Effector memory CD8-positive, alpha-beta T cell (primary cell): Measurements from ENCODE around the gene PTGDR2.
A peak's percentile ranks its signal among the peaks of the same experiment; 100 is the strongest.

Experiments
- ATAC-seq: fragments of 150-1000 bp; cut with Tn5 transposase; replicated peaks from 2 replicates; pipeline ENCODE4 v1.10.0; 2021; ENCODE audit warnings: mild to moderate bottlenecking, moderate library complexity
- DNase-seq, 3 experiments: peaks; one replicate each; pipeline ENCODE4 v3.0.0; 2021
- H3K27ac Mint-ChIP-seq, 2 donors: one replicate each; pipeline ENCODE4 v1.8.0; 2022; ENCODE audit warnings: mild to moderate bottlenecking in 2 of 2, mixed read lengths in 2 of 2, moderate library complexity in 2 of 2
- H3K27me3 Mint-ChIP-seq, 2 donors: one replicate each; pipeline ENCODE4 v1.8.0; 2022; ENCODE audit warnings: mixed read lengths in 2 of 2
- H3K36me3 Mint-ChIP-seq: one replicate; pipeline ENCODE4 v1.8.0; 2022; ENCODE audit warnings: mild to moderate bottlenecking, moderate library complexity, mixed read lengths; ENCODE audit not compliant: insufficient read depth
- H3K4me1 Mint-ChIP-seq, 2 donors: one replicate each; pipeline ENCODE4 v1.8.0; 2022; ENCODE audit warnings: low read depth in 2 of 2, mixed read lengths in 2 of 2
- H3K4me3 Mint-ChIP-seq, 2 donors: one replicate each; pipeline ENCODE4 v1.8.0; 2022; ENCODE audit warnings: mild to moderate bottlenecking in 2 of 2, mixed read lengths in 2 of 2, moderate library complexity in 2 of 2
- H3K9me3 Mint-ChIP-seq, 2 donors: one replicate each; pipeline ENCODE4 v1.8.0; 2022; ENCODE audit warnings: mixed read lengths in 2 of 2

The PTGDR2 gene

GRCh38 chr11:60858731-60859464 is 3.1 kb upstream of the PTGDR2 start:
- Mint-ChIP-seq H3K27me3 (peaks cover 0 to 8% of the 10 kb centered on the region in 2 donors), H3K36me3 (no peaks in the 10 kb centered on the region), H3K4me1 (peaks cover 5 to 7% of the 10 kb centered on the region in 2 donors), H3K9me3 (no peaks in the 10 kb centered on the region), H3K4me3 (no peak overlapping the region), H3K27ac (peak overlapping the region; percentile 18 to 73)
- no peak for DNase-seq
- no peak for ATAC-seq

GRCh38 chr11:60858236-60858635 is 2.5 kb upstream of the PTGDR2 start:
- Mint-ChIP-seq H3K4me3 (no peak overlapping the region), H3K9me3 (no peaks in the 10 kb centered on the region), H3K27me3 (peaks cover 0 to 8% of the 10 kb centered on the region in 2 donors), H3K27ac (peak overlapping the region; percentile 11 to 73), H3K4me1 (peaks cover 5 to 7% of the 10 kb centered on the region in 2 donors), H3K36me3 (no peaks in the 10 kb centered on the region)
- ATAC-seq, result no peak
- no peak for DNase-seq

- H3K4me1 Mint-ChIP-seq, result peaks cover 5 to 7% of the 10 kb centered on the region in 2 donors
- H3K4me3 Mint-ChIP-seq, result no peak overlapping the region
- peak overlapping the region in 1 of 2 donors; percentile 11 for H3K27ac Mint-ChIP-seq
- no peak for DNase-seq
- peak; percentile 43 for ATAC-seq
- H3K9me3 Mint-ChIP-seq, result no peaks in the 10 kb centered on the region
- no peaks in the 10 kb centered on the region for H3K36me3 Mint-ChIP-seq
- H3K27me3 Mint-ChIP-seq, result peaks cover 0 to 6% of the 10 kb centered on the region in 2 donors
Observed at GRCh38 chr11:60857378-60858232, 1.9 kb upstream of the PTGDR2 start.

- Mint-ChIP-seq H3K27me3 (no peaks in the 10 kb centered on the region), H3K9me3 (no peaks in the 10 kb centered on the region), H3K4me3 (no peak overlapping the region), H3K36me3 (peaks cover 5% of the 10 kb centered on the region), H3K4me1 (peaks cover 5 to 7% of the 10 kb centered on the region in 2 donors), H3K27ac (peak overlapping the region in 1 of 2 donors; percentile 79)
- ATAC-seq (no peak), DNase-seq (no peak)
Observed at GRCh38 chr11:60854847-60855725, 664 bp downstream of the PTGDR2 start.

GRCh38 chr11:60854140-60854846 is 1.5 kb downstream of the PTGDR2 start:
- H3K36me3 Mint-ChIP-seq, result peaks cover 11% of the 10 kb centered on the region
- H3K9me3 Mint-ChIP-seq, result no peaks in the 10 kb centered on the region
- no peak overlapping the region for H3K4me3 Mint-ChIP-seq
- DNase-seq, result no peak
- ATAC-seq, result no peak
- peaks cover 5 to 7% of the 10 kb centered on the region in 2 donors for H3K4me1 Mint-ChIP-seq
- no peaks in the 10 kb centered on the region for H3K27me3 Mint-ChIP-seq
- H3K27ac Mint-ChIP-seq, result no peak overlapping the region

- H3K9me3 Mint-ChIP-seq, result no peaks in the 10 kb centered on the region
- peaks cover under 1 to 1% of the 10 kb centered on the region in 2 donors for H3K4me1 Mint-ChIP-seq
- DNase-seq, result no peak
- H3K36me3 Mint-ChIP-seq, result peaks cover 15% of the 10 kb centered on the region
- no peak overlapping the region for H3K4me3 Mint-ChIP-seq
- H3K27me3 Mint-ChIP-seq, result no peaks in the 10 kb centered on the region
- H3K27ac Mint-ChIP-seq, result no peak overlapping the region
- ATAC-seq, result no peak
Observed at GRCh38 chr11:60852982-60853950, 2.5 kb downstream of the PTGDR2 start.

GRCh38 chr11:60852117-60852981 is 3.4 kb downstream of the PTGDR2 start:
- Mint-ChIP-seq H3K36me3 (peaks cover 15% of the 10 kb centered on the region), H3K27me3 (no peaks in the 10 kb centered on the region), H3K27ac (peak overlapping the region in 1 of 2 donors; percentile 41), H3K4me3 (no peak overlapping the region), H3K4me1 (peaks cover 0 to 1% of the 10 kb centered on the region in 2 donors), H3K9me3 (no peaks in the 10 kb centered on the region)
- no peak for DNase-seq
- ATAC-seq, result no peak

- Mint-ChIP-seq H3K27me3 (no peaks in the 10 kb centered on the region), H3K36me3 (peaks cover 17% of the 10 kb centered on the region), H3K4me1 (peaks cover 0 to 1% of the 10 kb centered on the region in 2 donors), H3K27ac (peak overlapping the region in 1 of 2 donors; percentile 41), H3K4me3 (no peak overlapping the region), H3K9me3 (no peaks in the 10 kb centered on the region)
- DNase-seq, result no peak
- no peak for ATAC-seq
Observed at GRCh38 chr11:60851327-60852104, 4.2 kb downstream of the PTGDR2 start.

- DNase-seq (no peak), ATAC-seq (no peak)
- Mint-ChIP-seq H3K9me3 (no peaks in the 10 kb centered on the region), H3K4me3 (no peak overlapping the region), H3K27me3 (no peaks in the 10 kb centered on the region), H3K4me1 (peaks cover 6 to 8% of the 10 kb centered on the region in 2 donors), H3K36me3 (peaks cover 28% of the 10 kb centered on the region), H3K27ac (peak overlapping the region in 1 of 2 donors; percentile 26)
Observed at GRCh38 chr11:60849641-60850520, 5.9 kb downstream of the PTGDR2 start.

GRCh38 chr11:60848714-60849151 is 7.0 kb downstream of the PTGDR2 start:
- Mint-ChIP-seq H3K9me3 (no peaks in the 10 kb centered on the region), H3K27me3 (no peaks in the 10 kb centered on the region), H3K4me1 (peaks cover 18% of the 10 kb centered on the region in 2 donors), H3K4me3 (no peak overlapping the region), H3K27ac (no peak overlapping the region), H3K36me3 (peaks cover 31% of the 10 kb centered on the region)
- no peak for ATAC-seq
- DNase-seq, result no peak
